Ovary (tissue), 3 donors: ENCODE data around the gene OSTF1.

ENCODE experiments used
- EP300 ChIP-seq: sonication (generic); formaldehyde crosslinking; IDR thresholded peaks from one replicate; pipeline ENCODE4 v1.6.1; 2017; ENCODE audit warnings: antibody characterized with exemption
- POLR2A ChIP-seq: fragments of 450-650 bp; IDR thresholded peaks from one replicate; pipeline ENCODE4 v1.6.1; 2017; ENCODE audit warnings: antibody characterized with exemption, mild to moderate bottlenecking, moderate library complexity
- TF ChIP-seq, protein P1 (sequence below), 3 donors: fragments of 450-650 bp in 2 of 3; fragments of 200-600 bp in 1 of 3; IDR thresholded peaks; one replicate each; pipeline versions ENCODE4 v1.5.1 to v1.8.0; 2016 to 2022; ENCODE audit warnings: antibody characterized with exemption in 3 of 3, mild to moderate bottlenecking in 1 of 3
- donor health status: DM: no; HTN: no; CAD: no.

DNA sequence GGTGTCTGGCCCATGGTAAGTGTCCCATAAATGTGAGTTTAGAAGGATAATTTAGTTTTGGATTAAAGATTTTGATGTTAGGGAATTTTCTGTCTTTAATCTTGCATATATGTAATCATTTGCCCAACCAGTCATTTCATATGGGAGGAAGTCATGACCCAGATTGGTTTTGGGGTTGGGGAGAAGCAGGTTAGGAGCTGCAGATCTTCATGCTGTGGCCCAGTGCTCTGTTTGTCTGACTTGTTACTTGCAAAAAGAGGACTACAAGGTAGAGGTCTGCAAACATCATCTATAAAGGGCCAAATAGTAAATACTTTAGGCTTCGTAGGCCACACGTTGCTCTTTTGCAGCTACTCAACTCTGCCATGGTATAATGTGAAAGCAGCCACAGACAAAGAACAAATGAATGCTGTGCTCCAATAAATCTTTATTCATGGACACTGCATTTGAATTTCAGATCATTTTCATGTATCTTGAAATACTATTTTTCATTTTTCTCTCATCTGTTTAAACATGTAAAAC, 16.8 kb downstream of the OSTF1 start:
- TF ChIP-seq, protein P1, sequence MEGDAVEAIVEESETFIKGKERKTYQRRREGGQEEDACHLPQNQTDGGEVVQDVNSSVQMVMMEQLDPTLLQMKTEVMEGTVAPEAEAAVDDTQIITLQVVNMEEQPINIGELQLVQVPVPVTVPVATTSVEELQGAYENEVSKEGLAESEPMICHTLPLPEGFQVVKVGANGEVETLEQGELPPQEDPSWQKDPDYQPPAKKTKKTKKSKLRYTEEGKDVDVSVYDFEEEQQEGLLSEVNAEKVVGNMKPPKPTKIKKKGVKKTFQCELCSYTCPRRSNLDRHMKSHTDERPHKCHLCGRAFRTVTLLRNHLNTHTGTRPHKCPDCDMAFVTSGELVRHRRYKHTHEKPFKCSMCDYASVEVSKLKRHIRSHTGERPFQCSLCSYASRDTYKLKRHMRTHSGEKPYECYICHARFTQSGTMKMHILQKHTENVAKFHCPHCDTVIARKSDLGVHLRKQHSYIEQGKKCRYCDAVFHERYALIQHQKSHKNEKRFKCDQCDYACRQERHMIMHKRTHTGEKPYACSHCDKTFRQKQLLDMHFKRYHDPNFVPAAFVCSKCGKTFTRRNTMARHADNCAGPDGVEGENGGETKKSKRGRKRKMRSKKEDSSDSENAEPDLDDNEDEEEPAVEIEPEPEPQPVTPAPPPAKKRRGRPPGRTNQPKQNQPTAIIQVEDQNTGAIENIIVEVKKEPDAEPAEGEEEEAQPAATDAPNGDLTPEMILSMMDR (IDR thresholded peaks at IDR 0.05), result no peak
- no peak for TF ChIP-seq EP300
- no peak for TF ChIP-seq POLR2A
